ENCODE data around the gene CCDC148. TPM values are rescaled to one million over a fixed set of nuclear protein-coding genes. Genes with fewer than 3 reads are reported as not detected.

The CCDC148 gene
- total RNA-seq, 2 experiments from 2014 or later = not detected

DNA sequence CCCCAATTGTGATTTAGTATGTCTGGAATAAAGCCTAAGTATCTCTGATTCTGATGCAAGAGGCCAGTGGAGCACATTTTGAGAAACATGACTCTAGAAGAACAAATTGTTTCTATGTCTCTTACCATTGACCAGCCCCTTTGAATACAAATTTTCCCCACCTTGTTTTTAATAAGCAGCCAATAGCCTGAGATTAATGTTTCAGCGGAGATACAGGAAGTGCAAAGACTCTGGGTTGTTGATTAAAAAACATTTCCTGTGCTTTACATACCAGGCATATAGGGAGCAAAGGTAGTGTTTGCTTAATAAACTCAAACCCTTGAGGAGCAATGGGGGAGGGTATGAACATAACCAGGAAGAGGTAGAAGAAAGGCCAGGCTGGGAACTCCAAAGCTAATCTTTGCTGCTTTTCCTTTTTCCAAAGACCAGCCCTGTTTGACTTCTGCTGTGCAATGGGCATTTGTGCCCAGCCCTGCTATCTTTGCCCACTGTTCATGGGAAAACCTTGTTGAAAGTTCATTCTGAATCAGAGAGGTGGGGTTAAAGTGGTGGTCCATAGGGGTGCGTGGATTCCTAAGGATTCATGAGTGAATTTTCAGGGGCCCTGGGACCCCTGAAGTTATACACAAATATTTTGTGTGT is 325.6 kb downstream of the CCDC148 start:
- intact Hi-C loops (cut with micrococcal nuclease) = no loop called here
- Mint-ChIP-seq H3K4me3 (no peak overlapping the region), H3K4me1 (ENCODE audit: low read depth) (no peaks in the 10 kb centered on the region), H3K27me3 (ENCODE audit: low read depth) (peaks cover 2% of the 10 kb centered on the region), H3K9me3 (no peaks in the 10 kb centered on the region), H3K36me3 (ENCODE audit: low read depth) (no peaks in the 10 kb centered on the region), H3K27ac (no peak overlapping the region)
- no peak for DNase-seq
- CTCF ChIA-PET = interaction anchor here (1.3 kb wide), 1 partner anchor 107 kb away, joined by 3 read pairs; no protein-coding TSS in a partner anchor

DNA sequence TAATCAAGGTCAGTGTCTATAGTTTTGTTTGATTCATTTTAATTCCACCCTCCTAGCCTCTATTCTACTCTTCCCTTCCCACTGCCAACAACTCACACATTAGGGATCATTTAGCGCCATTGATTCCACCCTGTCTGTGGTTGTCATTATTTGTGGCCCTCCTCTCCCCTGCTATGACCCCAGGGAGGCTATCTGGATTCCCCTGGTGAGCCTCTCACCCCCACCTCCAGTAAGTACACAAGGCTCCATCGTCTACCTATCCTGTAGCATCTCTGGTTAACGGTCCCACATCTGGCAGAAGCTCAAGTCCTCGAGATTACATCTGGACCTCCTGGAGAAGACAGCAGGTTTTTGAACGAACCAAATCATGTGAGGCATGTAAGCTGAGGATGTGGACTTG is 327.5 kb downstream of the CCDC148 start:
- no peak for DNase-seq
- intact Hi-C loops (cut with micrococcal nuclease) = no loop called here
- no peak overlapping the region for H3K27ac Mint-ChIP-seq
- no peak overlapping the region for H3K4me3 Mint-ChIP-seq
- H3K4me1 Mint-ChIP-seq (ENCODE audit: low read depth) = no peaks in the 10 kb centered on the region
- H3K27me3 Mint-ChIP-seq (ENCODE audit: low read depth) = no peaks in the 10 kb centered on the region
- no peaks in the 10 kb centered on the region for H3K9me3 Mint-ChIP-seq
- H3K36me3 Mint-ChIP-seq (ENCODE audit: low read depth) = no peaks in the 10 kb centered on the region
- CTCF ChIA-PET = no interaction called here

DNA sequence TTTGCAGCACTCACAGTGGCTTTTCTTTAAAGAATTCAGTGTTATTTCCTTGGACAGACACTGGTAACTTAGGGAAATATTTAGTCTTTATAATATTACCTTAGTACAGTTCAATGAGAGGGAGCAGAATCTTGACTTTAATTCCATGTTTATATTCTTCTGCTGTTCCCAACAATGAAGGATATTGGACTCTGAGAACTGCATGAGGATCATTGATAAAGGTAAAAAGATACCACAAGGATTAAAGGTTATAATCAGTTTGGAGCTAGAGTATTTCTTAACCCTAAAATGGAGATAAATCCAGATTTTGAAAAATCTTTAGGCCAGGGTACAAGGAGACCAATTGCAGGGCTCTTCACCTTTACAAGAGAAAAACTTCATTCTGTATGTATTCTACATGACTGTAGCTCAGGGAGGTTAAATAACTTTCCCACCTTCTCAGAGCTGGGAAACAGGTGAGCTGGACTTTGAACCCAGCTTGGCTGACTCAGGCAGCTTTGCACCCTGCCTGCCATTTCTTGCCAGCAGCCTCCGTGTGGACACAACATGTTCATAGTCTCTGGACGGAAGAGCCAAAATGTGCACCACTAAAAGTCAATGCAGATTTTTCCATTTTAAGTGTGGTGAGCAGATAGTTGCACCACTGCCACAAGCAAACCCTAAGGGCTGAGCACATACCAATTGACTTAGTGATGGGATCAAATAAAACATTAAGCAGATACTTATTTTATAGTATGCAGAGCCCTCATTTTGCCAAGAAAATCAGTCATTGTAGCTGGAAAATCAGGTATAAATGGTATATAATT is 328.2 kb downstream of the CCDC148 start:
- Mint-ChIP-seq H3K4me3 (no peak overlapping the region), H3K9me3 (no peaks in the 10 kb centered on the region), H3K36me3 (ENCODE audit: low read depth) (no peaks in the 10 kb centered on the region), H3K27ac (no peak overlapping the region), H3K4me1 (ENCODE audit: low read depth) (no peaks in the 10 kb centered on the region), H3K27me3 (ENCODE audit: low read depth) (no peaks in the 10 kb centered on the region)
- intact Hi-C loops (cut with micrococcal nuclease) = no loop called here
- no peak for DNase-seq
- CTCF ChIA-PET = no interaction called here

DNA sequence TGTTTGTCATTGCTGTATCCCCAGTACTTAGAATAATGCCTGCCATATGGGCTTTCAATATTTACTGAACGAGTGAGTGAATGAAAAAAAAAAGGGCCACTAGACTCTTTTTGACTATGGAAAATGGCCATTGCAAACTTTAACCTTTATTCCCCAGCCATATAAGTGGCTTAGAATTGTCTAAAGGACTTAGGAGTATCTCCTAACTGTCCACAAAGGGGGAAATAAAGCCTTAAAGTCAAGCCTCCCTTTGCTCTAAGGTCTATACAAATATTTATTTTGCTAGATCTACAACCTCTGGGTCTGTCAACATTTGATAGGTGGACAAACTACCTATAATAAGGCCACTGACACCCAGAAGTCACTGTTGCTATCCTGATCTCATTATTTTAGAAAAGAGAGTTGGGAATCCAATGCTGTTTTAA is 329.2 kb downstream of the CCDC148 start:
- intact Hi-C loops (cut with micrococcal nuclease) = no loop called here
- Mint-ChIP-seq H3K4me3 (no peak overlapping the region), H3K27ac (no peak overlapping the region), H3K4me1 (ENCODE audit: low read depth) (no peaks in the 10 kb centered on the region), H3K9me3 (no peaks in the 10 kb centered on the region), H3K36me3 (ENCODE audit: low read depth) (no peaks in the 10 kb centered on the region), H3K27me3 (ENCODE audit: low read depth) (no peaks in the 10 kb centered on the region)
- CTCF ChIA-PET = no interaction called here
- no peak for DNase-seq

DNA sequence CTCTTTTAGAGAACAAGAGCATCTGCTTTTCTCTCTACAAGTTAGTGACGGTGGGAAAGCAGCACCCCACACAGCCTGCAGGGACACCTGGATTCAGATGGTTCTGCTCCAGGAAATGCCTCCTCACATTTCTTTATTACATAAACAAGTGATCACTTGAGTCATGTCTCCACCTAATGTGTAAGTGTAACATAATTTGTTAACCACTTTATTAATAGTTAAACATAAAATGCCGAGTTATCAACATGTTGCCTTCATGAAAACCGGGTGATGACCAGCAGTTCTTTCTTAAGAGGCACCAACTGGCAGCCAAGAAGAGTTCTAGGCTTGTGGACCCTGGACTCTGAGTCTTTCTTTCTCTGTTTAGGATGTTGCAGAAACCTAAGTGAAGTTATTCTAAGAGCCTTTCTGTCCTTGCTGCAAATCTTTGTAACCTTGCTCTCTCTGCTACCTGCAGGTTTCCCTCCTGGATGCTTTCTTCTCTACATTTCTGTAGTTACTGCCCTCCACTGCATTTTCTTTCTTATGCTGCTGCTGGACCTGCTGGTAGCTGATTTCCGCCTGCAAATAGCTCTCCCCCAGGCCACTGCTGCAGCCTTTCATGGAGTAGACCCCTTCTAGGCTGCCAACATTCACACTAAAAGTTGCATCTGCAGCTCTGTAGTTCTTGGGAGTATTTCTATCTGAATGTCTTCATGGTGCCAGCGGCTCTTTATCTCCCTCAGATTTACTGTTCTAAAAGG is 330.6 kb downstream of the CCDC148 start:
- Mint-ChIP-seq H3K4me3 (no peak overlapping the region), H3K36me3 (ENCODE audit: low read depth) (no peaks in the 10 kb centered on the region), H3K9me3 (no peaks in the 10 kb centered on the region), H3K4me1 (ENCODE audit: low read depth) (no peaks in the 10 kb centered on the region), H3K27ac (no peak overlapping the region), H3K27me3 (ENCODE audit: low read depth) (no peaks in the 10 kb centered on the region)
- no peak for DNase-seq
- intact Hi-C loops (cut with micrococcal nuclease) = no loop called here
- CTCF ChIA-PET = no interaction called here

DNA sequence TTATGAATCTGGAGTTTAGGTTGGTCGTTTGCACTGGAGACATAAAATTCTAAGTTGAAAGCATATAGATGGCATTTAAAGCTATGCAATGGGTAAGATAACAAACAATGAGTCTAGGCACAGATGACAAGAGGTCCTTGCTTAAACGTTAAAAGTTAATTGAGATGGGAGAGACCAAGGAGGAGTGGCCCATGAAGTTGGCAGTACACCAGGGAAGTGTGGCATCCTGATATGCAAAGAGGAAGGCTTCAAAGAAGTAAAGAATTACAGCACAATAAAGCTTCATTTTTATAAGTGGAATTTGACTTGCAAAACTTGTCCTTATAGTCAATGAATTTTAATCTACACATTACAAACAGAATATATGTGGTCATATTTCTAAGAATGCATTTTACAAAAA is 331.7 kb downstream of the CCDC148 start:
- CTCF ChIA-PET = no interaction called here
- no peaks in the 10 kb centered on the region for H3K4me1 Mint-ChIP-seq (ENCODE audit: low read depth)
- no peak for DNase-seq
- no peaks in the 10 kb centered on the region for H3K36me3 Mint-ChIP-seq (ENCODE audit: low read depth)
- H3K27ac Mint-ChIP-seq = no peak overlapping the region
- H3K4me3 Mint-ChIP-seq = no peak overlapping the region
- H3K27me3 Mint-ChIP-seq (ENCODE audit: low read depth) = no peaks in the 10 kb centered on the region
- intact Hi-C loops (cut with micrococcal nuclease) = no loop called here
- H3K9me3 Mint-ChIP-seq = no peaks in the 10 kb centered on the region

Other genes starting within 250 kb of the CCDC148 start
- gene PKP4, start 199 bp upstream of the CCDC148 start, total RNA-seq = 10 to 100 TPM; 52.9 to 57.0 TPM